PC-3 (cell line): Measurements from ENCODE around the gene CDH22.

Source experiments
- EZH2 ChIP-seq: fragments of 300-600 bp; sonication (generic); IDR thresholded peaks from one replicate; pipeline ENCODE4 v1.6.1; 2017; ENCODE audit warnings: antibody characterized with exemption, mild to moderate bottlenecking, low read length; ENCODE audit not compliant: unreplicated experiment
- TF ChIP-seq, protein P1 (sequence below): fragments of 300-600 bp; sonication (generic); conservative IDR thresholded peaks from 2 replicates; pipeline ENCODE4 v1.5.1; 2017; ENCODE audit warnings: antibody characterized with exemption, low read depth, mild to moderate bottlenecking, low read length

- TF ChIP-seq, protein P1, sequence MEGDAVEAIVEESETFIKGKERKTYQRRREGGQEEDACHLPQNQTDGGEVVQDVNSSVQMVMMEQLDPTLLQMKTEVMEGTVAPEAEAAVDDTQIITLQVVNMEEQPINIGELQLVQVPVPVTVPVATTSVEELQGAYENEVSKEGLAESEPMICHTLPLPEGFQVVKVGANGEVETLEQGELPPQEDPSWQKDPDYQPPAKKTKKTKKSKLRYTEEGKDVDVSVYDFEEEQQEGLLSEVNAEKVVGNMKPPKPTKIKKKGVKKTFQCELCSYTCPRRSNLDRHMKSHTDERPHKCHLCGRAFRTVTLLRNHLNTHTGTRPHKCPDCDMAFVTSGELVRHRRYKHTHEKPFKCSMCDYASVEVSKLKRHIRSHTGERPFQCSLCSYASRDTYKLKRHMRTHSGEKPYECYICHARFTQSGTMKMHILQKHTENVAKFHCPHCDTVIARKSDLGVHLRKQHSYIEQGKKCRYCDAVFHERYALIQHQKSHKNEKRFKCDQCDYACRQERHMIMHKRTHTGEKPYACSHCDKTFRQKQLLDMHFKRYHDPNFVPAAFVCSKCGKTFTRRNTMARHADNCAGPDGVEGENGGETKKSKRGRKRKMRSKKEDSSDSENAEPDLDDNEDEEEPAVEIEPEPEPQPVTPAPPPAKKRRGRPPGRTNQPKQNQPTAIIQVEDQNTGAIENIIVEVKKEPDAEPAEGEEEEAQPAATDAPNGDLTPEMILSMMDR, result no peak
- TF ChIP-seq EZH2, result no peak
Measured at GRCh38 chr20:46311719-46312074, 3.4 kb upstream of the CDH22 start.
